ENCODE results near the gene REEP1. TPM values are rescaled to one million over a fixed set of nuclear protein-coding genes. Genes with fewer than 3 reads are reported as not detected.

REEP1 gene
- total and polyA plus RNA-seq, 3 donors from 2014 or later, result 112 to 342 (median 241) TPM

DNA sequence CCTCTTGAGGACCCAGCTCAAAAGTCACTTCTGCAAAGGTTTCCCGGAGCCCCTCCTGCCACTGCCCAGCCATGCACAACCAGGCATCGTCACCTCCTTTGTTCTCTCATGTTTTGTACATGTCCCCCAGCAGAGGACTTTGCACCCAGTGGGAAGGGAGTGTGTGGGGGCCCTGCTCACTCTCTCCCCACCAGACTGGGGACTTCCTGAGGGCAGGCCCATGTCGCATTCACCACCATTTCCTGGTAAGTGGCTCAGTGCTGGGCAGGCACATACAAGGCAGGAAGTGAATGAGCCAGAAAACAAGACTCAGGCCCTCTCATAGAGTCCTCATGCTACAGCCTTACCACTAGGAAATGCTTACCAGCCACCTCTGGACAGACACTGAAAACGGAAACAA lies 119.3 kb downstream of the REEP1 start:
- H3K4me1 ChIP-seq, result peaks cover 23% of the 10 kb centered on the region
- whole genome bisulfite sequencing, 2 donors, result 94 to 97% methylated on average over 4 of the region's 4 CpGs
- no peak overlapping the region for H3K27ac ChIP-seq
- H3K27me3 ChIP-seq, result no peaks in the 10 kb centered on the region
- no peaks in the 10 kb centered on the region for H3K9me3 ChIP-seq
- intact Hi-C loops (cut with DNase I; ENCODE audit: low total_unique reads), result no loop called here
- TF ChIP-seq, protein P1, sequence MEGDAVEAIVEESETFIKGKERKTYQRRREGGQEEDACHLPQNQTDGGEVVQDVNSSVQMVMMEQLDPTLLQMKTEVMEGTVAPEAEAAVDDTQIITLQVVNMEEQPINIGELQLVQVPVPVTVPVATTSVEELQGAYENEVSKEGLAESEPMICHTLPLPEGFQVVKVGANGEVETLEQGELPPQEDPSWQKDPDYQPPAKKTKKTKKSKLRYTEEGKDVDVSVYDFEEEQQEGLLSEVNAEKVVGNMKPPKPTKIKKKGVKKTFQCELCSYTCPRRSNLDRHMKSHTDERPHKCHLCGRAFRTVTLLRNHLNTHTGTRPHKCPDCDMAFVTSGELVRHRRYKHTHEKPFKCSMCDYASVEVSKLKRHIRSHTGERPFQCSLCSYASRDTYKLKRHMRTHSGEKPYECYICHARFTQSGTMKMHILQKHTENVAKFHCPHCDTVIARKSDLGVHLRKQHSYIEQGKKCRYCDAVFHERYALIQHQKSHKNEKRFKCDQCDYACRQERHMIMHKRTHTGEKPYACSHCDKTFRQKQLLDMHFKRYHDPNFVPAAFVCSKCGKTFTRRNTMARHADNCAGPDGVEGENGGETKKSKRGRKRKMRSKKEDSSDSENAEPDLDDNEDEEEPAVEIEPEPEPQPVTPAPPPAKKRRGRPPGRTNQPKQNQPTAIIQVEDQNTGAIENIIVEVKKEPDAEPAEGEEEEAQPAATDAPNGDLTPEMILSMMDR (IDR thresholded peaks at IDR 0.05), result no peak
- no peak for TF ChIP-seq POLR2A (IDR thresholded peaks at IDR 0.05)
- peak; percentile 11 for DNase-seq
- H3K4me3 ChIP-seq, result no peak overlapping the region
- no peaks in the 10 kb centered on the region for H3K36me3 ChIP-seq (ENCODE audit: low read depth, missing control alignments)

DNA sequence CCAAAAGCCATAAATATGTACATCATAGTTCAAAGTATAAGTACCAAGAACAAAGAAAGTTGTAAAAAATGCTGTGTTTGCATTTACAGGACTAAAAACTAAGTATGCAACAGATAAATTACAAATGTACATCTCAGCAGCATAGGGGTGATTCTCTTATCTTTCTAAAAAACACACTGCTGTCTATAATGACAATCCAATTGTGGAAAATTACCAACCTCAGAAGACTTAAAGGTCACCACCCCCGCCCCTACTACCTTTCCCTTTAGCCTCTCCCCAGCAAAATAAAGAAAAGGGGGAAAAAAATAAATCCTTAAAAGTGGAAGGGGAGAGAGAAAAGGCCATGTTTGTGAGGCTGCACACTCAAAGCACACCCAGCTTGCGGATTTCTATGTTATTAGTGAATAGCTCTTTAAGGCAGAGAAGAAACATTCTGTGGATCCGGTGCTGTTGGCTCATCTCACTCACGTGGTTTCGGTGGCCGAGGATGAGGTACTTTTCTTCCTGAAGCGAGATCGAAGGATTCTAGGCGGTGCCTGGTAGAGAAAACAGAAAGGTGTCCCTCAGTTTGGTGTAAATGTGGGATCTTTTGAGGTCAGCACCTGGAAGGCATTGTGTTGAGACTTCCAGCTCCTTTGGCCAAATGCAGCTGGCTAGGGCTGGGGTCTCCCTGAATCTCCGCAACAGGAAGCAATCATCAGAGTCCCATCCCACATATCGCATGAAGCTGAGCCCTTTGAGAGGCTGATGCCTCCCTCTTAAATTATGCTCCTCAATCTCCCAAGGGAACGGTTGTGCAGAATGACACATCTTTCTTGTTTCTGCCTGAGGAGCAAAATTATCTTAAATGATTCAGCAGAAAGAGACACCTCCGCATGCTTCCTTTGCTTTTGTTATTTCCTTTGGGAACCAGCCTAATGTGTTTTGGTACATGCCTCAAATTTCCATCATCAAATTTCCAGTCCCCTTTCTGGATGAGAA lies 120.6 kb downstream of the REEP1 start:
- no peaks in the 10 kb centered on the region for H3K36me3 ChIP-seq (ENCODE audit: low read depth, missing control alignments)
- no peaks in the 10 kb centered on the region for H3K9me3 ChIP-seq
- DNase-seq, result peak; percentile 22
- intact Hi-C loops (cut with DNase I; ENCODE audit: low total_unique reads), result no loop called here
- TF ChIP-seq POLR2A (IDR thresholded peaks at IDR 0.05), result no peak
- TF ChIP-seq, protein P1 (IDR thresholded peaks at IDR 0.05), result no peak
- H3K4me1 ChIP-seq, result peaks cover 10% of the 10 kb centered on the region
- 53 to 59% methylated on average over 13 of the region's 13 CpGs for WGBS, 2 donors
- H3K27ac ChIP-seq, result no peak overlapping the region
- H3K4me3 ChIP-seq, result no peak overlapping the region
- H3K27me3 ChIP-seq, result no peaks in the 10 kb centered on the region

DNA sequence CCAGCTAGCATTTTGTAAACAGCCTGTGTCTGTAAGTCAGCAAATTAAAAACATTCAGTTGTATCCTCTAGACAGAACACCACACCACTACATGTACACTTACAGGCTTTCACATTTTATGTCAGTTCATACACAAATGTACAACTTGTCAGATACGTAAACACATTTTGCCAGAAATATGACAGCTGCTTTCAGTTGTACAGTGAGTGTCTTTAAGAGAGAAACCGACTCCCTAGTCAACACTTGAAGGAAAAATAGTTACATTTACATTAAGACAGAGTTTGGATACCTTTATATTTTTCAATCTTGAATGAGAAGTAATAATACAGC lies 123.0 kb downstream of the REEP1 start:
- intact Hi-C loops (cut with DNase I; ENCODE audit: low total_unique reads), result no loop called here
- no peak overlapping the region for H3K4me3 ChIP-seq
- no peaks in the 10 kb centered on the region for H3K27me3 ChIP-seq
- H3K9me3 ChIP-seq, result no peaks in the 10 kb centered on the region
- DNase-seq, result no peak
- WGBS, 2 donors, result 82 to 85% methylated on average over 2 of the region's 2 CpGs
- H3K36me3 ChIP-seq (ENCODE audit: low read depth, missing control alignments), result no peaks in the 10 kb centered on the region
- TF ChIP-seq, protein P1 (IDR thresholded peaks at IDR 0.05), result no peak
- no peak for TF ChIP-seq POLR2A (IDR thresholded peaks at IDR 0.05)
- H3K27ac ChIP-seq, result no peak overlapping the region
- no peaks in the 10 kb centered on the region for H3K4me1 ChIP-seq

DNA sequence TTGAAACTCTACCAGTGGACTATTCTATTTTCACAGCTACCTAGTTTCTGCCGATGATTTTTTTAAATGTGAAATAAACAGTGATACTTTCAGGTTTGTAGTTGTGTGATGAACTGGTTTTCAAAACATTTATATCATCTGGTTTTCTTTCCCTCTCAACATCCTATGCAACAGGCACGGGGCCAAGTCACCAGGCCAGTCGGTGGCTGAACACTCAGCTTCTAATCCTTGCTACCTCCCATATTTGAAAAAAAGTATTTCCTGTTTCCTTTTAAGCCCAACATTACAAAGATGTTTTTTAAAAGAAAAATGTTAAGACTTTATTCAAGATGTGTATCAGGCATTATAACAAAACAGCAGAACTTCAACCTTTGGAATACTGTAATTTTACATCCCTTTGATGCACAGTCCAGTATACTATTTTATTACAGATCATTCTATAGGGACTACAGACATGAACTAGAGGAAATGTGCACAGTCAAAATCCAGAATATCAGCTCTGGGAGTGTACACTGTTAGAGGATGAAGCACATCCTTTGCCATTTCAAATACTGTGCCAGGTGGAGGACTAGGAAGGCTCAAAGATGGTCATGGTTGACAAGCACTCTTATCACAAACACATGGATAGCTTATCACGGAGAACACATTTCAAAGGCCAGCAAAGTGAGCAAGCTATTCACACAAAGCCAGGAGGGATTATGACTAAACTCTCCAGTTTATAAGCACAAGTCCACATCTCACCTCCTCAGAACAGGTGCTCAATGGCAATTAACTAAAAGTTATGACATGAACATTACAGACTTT lies 123.5 kb downstream of the REEP1 start:
- DNase-seq, result peak; percentile 13
- Histone ChIP-seq H3K36me3 (ENCODE audit: low read depth, missing control alignments) (no peaks in the 10 kb centered on the region), H3K4me1 (no peaks in the 10 kb centered on the region), H3K27me3 (no peaks in the 10 kb centered on the region), H3K27ac (no peak overlapping the region), H3K4me3 (no peak overlapping the region), H3K9me3 (no peaks in the 10 kb centered on the region)
- TF ChIP-seq, protein P1 (IDR thresholded peaks at IDR 0.05), result no peak
- no peak for TF ChIP-seq POLR2A (IDR thresholded peaks at IDR 0.05)
- 46 to 56% methylated on average over 4 of the region's 4 CpGs for WGBS, 2 donors
- intact Hi-C loops (cut with DNase I; ENCODE audit: low total_unique reads), result no loop called here

Measured in testis (tissue), 3 donors.